Mesendoderm (in vitro differentiated cells): ENCODE data around the gene TMEM144.

Experiments
- DNase-seq: peaks from one replicate; pipeline ENCODE4 v3.0.0; 2013
- H2AK5ac ChIP-seq: 2 replicates; pipeline ENCODE4 v1.6.1; 2013; ENCODE audit warnings: low read length, inconsistent platforms
- H2BK120ac ChIP-seq: 2 replicates; pipeline ENCODE4 v1.6.1; 2013; ENCODE audit warnings: low read depth, mild to moderate bottlenecking, low read length, moderate library complexity, mixed read lengths
- H2BK15ac ChIP-seq: replicated peaks from 2 replicates; pipeline ENCODE4 v1.6.1; 2013; ENCODE audit warnings: low read depth, mild to moderate bottlenecking, moderate library complexity
- H2BK5ac ChIP-seq: 2 replicates; pipeline ENCODE4 v1.6.1; 2013; ENCODE audit warnings: low read length, inconsistent platforms
- H3K18ac ChIP-seq: 2 replicates; pipeline ENCODE4 v1.6.1; 2013; ENCODE audit warnings: mild to moderate bottlenecking, low read length, mixed read lengths
- H3K23ac ChIP-seq: one replicate; pipeline ENCODE4 v1.6.1; 2013; ENCODE audit warnings: low read length
- H3K27ac ChIP-seq: 2 replicates; pipeline ENCODE4 v1.5.1; 2013; ENCODE audit warnings: low read depth, mild to moderate bottlenecking, inconsistent platforms, low read length, moderate library complexity
- H3K27me3 ChIP-seq: 2 replicates; pipeline ENCODE4 v1.6.1; 2013; ENCODE audit warnings: low read length, control low read depth, mild to moderate bottlenecking, inconsistent platforms; ENCODE audit not compliant: insufficient read depth, poor library complexity
- H3K36me3 ChIP-seq: 2 replicates; pipeline ENCODE4 v1.6.1; 2013; ENCODE audit warnings: low read length, inconsistent platforms; ENCODE audit not compliant: control insufficient read depth, insufficient read depth
- H3K4ac ChIP-seq: one replicate; pipeline ENCODE4 v1.6.1; 2013; ENCODE audit warnings: low read depth, mild to moderate bottlenecking, low read length, moderate library complexity
- H3K4me1 ChIP-seq: 2 replicates; pipeline ENCODE4 v1.6.1; 2013; ENCODE audit warnings: low read depth, low read length, inconsistent platforms; ENCODE audit not compliant: control insufficient read depth
- H3K4me2 ChIP-seq: 2 replicates; pipeline ENCODE4 v1.6.1; 2013; ENCODE audit warnings: low read length
- H3K4me3 ChIP-seq: 2 replicates; pipeline ENCODE4 v1.5.1; 2013; ENCODE audit warnings: mild to moderate bottlenecking, low read length
- H3K56ac ChIP-seq: one replicate; pipeline ENCODE4 v1.6.1; 2013; ENCODE audit warnings: low read length
- H3K79me1 ChIP-seq: 2 replicates; pipeline ENCODE4 v1.6.1; 2013; ENCODE audit warnings: low read length, inconsistent platforms
- H3K79me2 ChIP-seq: 2 replicates; pipeline ENCODE4 v1.6.1; 2013; ENCODE audit warnings: mild to moderate bottlenecking, low read length; ENCODE audit not compliant: control insufficient read depth, insufficient read depth
- H3K9ac ChIP-seq: 2 replicates; pipeline ENCODE4 v1.6.1; 2013; ENCODE audit warnings: low read length, inconsistent platforms
- H4K5ac ChIP-seq: one replicate; pipeline ENCODE4 v1.6.1; 2013; ENCODE audit warnings: low read length
- H4K8ac ChIP-seq: one replicate; pipeline ENCODE4 v1.6.1; 2013; ENCODE audit warnings: low read depth, mild to moderate bottlenecking, control low read depth, low read length, moderate library complexity
- WGBS: extraction: QIAGEN DNeasy Blood & Tissue Kit; methylation state at CpG from one replicate; pipeline ENCODE4 v1.1.7; 2013; ENCODE audit warnings: low lambda C conversion rate, missing lambda C conversion rate; ENCODE audit not compliant: insufficient coverage; ENCODE audit errors: extremely low coverage; 5-methylcytosine and 5-hydroxymethylcytosine counted together

The TMEM144 gene

GRCh38 chr4:158195297-158195696 is 15.0 kb upstream of the TMEM144 start:
- Histone ChIP-seq H3K56ac (no peak overlapping the region), H3K9ac (no peak overlapping the region), H2AK5ac (no peak overlapping the region), H3K4me3 (no peak overlapping the region), H4K5ac (no peak overlapping the region), H3K4me1 (no peaks in the 10 kb centered on the region), H3K79me2 (no peaks in the 10 kb centered on the region), H3K27me3 (no peaks in the 10 kb centered on the region), H3K4ac (no peak overlapping the region), H3K18ac (no peak overlapping the region), H2BK120ac (no peak overlapping the region), H3K4me2 (no peak overlapping the region), H4K8ac (no peak overlapping the region), H3K23ac (no peak overlapping the region), H2BK15ac (no peak overlapping the region), H3K36me3 (no peaks in the 10 kb centered on the region), H3K27ac (no peak overlapping the region), H3K79me1 (no peaks in the 10 kb centered on the region), H2BK5ac (no peak overlapping the region)
- no CpG with 5 or more reads among the region's 1 CpG for WGBS
- DNase-seq: no peak

DNA sequence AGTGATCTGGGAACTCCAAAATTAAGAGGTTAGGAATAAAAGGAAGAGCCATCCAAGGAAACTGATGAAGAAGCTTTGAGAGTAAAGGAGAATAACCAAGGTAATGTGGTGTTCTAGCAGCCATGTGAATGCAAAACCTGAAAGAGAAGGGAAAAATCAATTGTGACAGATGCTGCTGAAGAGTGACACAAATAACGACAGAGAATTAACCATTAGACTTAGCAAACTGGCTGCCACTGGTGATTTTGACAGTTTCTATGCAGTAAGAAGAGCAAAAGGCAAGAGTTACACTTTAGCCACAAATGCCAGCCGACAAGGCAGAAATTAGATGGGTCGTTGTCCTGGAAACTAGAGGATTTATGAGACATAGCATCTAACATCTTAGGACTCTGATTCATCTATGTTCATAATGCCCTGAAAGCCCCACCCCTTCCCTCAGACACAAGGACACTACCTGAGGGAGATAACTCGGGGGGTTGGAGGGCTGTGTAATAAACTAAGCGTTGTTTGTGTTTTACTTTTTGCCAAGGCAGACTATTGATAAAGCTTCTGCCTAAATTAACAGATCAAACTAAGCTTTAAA is 13.0 kb upstream of the TMEM144 start:
- Histone ChIP-seq H3K23ac (no peak overlapping the region), H3K79me2 (no peaks in the 10 kb centered on the region), H3K4me2 (no peak overlapping the region), H2BK15ac (no peak overlapping the region), H4K8ac (no peak overlapping the region), H3K36me3 (no peaks in the 10 kb centered on the region), H3K4me3 (no peak overlapping the region), H3K4ac (no peak overlapping the region), H3K79me1 (no peaks in the 10 kb centered on the region), H4K5ac (no peak overlapping the region), H3K27me3 (no peaks in the 10 kb centered on the region), H3K4me1 (no peaks in the 10 kb centered on the region), H2BK120ac (no peak overlapping the region), H2BK5ac (no peak overlapping the region), H3K18ac (no peak overlapping the region), H3K9ac (no peak overlapping the region), H2AK5ac (no peak overlapping the region), H3K27ac (no peak overlapping the region), H3K56ac (no peak overlapping the region)
- DNase-seq: no peak
- no CpG with 5 or more reads among the region's 5 CpGs for WGBS

DNA sequence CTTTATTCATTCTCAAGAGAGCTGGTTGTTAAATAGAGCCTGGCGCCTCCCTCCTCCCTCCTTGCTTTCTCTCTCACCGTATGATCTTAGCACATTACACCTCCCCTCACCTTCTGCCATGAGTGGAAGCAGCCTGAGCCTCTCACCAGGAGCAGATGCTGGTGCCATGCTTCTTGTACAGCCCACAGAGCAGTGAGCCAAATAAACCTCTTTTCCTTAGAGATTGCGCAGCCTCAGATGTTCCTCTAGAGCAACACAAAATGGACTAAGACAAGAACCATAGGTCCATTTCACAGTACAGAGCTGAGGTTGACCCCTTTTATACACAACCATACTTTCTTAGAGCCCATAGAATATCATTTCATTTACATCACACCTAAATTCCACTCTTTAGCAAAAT is 10.1 kb upstream of the TMEM144 start:
- no peak overlapping the region for H3K56ac ChIP-seq
- H3K23ac ChIP-seq: no peak overlapping the region
- no peak overlapping the region for H4K8ac ChIP-seq
- H3K79me1 ChIP-seq: no peaks in the 10 kb centered on the region
- no peak overlapping the region for H3K9ac ChIP-seq
- H3K27me3 ChIP-seq: no peaks in the 10 kb centered on the region
- H3K79me2 ChIP-seq: no peaks in the 10 kb centered on the region
- no peak overlapping the region for H3K4ac ChIP-seq
- H3K4me1 ChIP-seq: no peaks in the 10 kb centered on the region
- no CpG with 5 or more reads among the region's 3 CpGs for whole genome bisulfite sequencing
- H2BK15ac ChIP-seq: no peak overlapping the region
- no peak overlapping the region for H2BK5ac ChIP-seq
- H3K4me2 ChIP-seq: no peak overlapping the region
- H3K27ac ChIP-seq: no peak overlapping the region
- no peak overlapping the region for H3K4me3 ChIP-seq
- no peaks in the 10 kb centered on the region for H3K36me3 ChIP-seq
- H2AK5ac ChIP-seq: no peak overlapping the region
- H3K18ac ChIP-seq: no peak overlapping the region
- no peak overlapping the region for H2BK120ac ChIP-seq
- no peak overlapping the region for H4K5ac ChIP-seq
- no peak for DNase-seq

- H3K4me3 ChIP-seq: no peak overlapping the region
- H3K79me2 ChIP-seq: no peaks in the 10 kb centered on the region
- H3K27me3 ChIP-seq: no peaks in the 10 kb centered on the region
- H3K4me1 ChIP-seq: no peaks in the 10 kb centered on the region
- H2AK5ac ChIP-seq: no peak overlapping the region
- no peak overlapping the region for H2BK5ac ChIP-seq
- H3K9ac ChIP-seq: no peak overlapping the region
- H3K27ac ChIP-seq: no peak overlapping the region
- H4K8ac ChIP-seq: no peak overlapping the region
- no peaks in the 10 kb centered on the region for H3K36me3 ChIP-seq
- H3K18ac ChIP-seq: no peak overlapping the region
- no peak overlapping the region for H3K56ac ChIP-seq
- H2BK15ac ChIP-seq: no peak overlapping the region
- no CpG with 5 or more reads among the region's 4 CpGs for WGBS
- no peak overlapping the region for H4K5ac ChIP-seq
- H2BK120ac ChIP-seq: no peak overlapping the region
- no peak overlapping the region for H3K23ac ChIP-seq
- no peak overlapping the region for H3K4me2 ChIP-seq
- peak; percentile 23 for DNase-seq
- H3K4ac ChIP-seq: no peak overlapping the region
- no peaks in the 10 kb centered on the region for H3K79me1 ChIP-seq
Measured at GRCh38 chr4:158201322-158201721, 9.0 kb upstream of the TMEM144 start.

DNA sequence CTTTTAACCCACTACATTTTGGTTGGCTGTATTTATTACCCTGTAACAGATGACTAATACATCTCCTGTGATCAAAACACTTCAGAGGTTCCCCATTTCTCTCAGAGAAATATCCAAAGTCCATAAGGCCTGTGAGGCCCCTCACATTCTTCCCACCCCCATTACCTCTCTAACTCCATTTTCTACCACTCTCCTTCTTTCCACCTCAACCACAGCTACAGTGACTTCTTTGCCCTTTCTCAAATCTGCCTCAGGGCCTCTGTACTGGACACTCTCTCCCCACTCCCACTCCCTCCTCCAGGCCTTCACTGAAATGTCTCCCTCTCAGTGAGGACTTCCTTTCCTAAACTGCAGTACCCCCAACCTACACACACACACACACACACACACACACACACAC is 8.4 kb upstream of the TMEM144 start:
- Histone ChIP-seq H3K27me3 (no peaks in the 10 kb centered on the region), H3K56ac (no peak overlapping the region), H2BK120ac (no peak overlapping the region), H3K79me2 (no peaks in the 10 kb centered on the region), H4K8ac (no peak overlapping the region), H3K4me1 (no peaks in the 10 kb centered on the region), H3K4me2 (no peak overlapping the region), H3K23ac (no peak overlapping the region), H3K79me1 (no peaks in the 10 kb centered on the region), H4K5ac (no peak overlapping the region), H3K4me3 (no peak overlapping the region), H3K36me3 (no peaks in the 10 kb centered on the region), H3K18ac (no peak overlapping the region), H3K9ac (no peak overlapping the region), H2BK15ac (no peak overlapping the region), H2BK5ac (no peak overlapping the region), H3K4ac (no peak overlapping the region), H3K27ac (no peak overlapping the region), H2AK5ac (no peak overlapping the region)
- DNase-seq: no peak

- WGBS: no CpG with 5 or more reads among the region's 1 CpG
- H3K79me2 ChIP-seq: no peaks in the 10 kb centered on the region
- no peak overlapping the region for H4K5ac ChIP-seq
Measured at GRCh38 chr4:158202481-158202880, 7.8 kb upstream of the TMEM144 start.

More at GRCh38 chr4:158202481-158202880, 7.8 kb upstream of the TMEM144 start:
- Histone ChIP-seq H4K8ac (no peak overlapping the region), H3K27ac (no peak overlapping the region), H3K9ac (no peak overlapping the region), H3K36me3 (no peaks in the 10 kb centered on the region), H2BK15ac (no peak overlapping the region), H3K27me3 (no peaks in the 10 kb centered on the region), H3K4me3 (no peak overlapping the region), H3K4ac (no peak overlapping the region), H2AK5ac (no peak overlapping the region), H2BK120ac (no peak overlapping the region), H3K4me1 (no peaks in the 10 kb centered on the region), H3K18ac (no peak overlapping the region), H3K23ac (no peak overlapping the region), H3K79me1 (no peaks in the 10 kb centered on the region), H3K4me2 (no peak overlapping the region), H3K56ac (no peak overlapping the region), H2BK5ac (no peak overlapping the region)
- DNase-seq: no peak
